ENCODE results near the gene MTUS2. TPM values are rescaled to one million over a fixed set of nuclear protein-coding genes. Genes with fewer than 3 reads are reported as not detected.

MTUS2 gene
- total RNA-seq, 2 donors from 2014 or later = 4.0 to 5.4 TPM

DNA sequence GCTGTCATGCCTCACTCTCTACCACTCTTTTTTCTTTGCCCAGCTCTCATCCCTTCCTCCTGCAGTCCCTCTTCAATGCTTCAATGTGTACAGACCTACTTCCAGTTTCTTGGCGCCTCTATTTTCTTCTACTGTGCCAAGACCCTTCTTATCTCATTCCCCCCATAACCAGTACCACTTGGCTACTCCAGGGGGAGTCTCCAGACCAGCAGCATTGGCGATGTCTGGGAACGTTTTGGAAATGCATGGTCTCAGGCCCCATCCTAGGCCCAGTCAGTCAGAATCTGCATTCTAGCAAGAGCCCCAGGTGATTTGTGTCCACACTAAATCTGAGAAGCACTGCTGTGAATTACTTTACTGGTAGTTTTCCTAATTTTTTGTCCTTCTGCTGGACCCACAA lies 577.1 kb downstream of the MTUS2 start:
- no peaks in the 10 kb centered on the region for H3K4me1 ChIP-seq
- intact Hi-C loops (cut with DNase I) = no loop called here
- no peaks in the 10 kb centered on the region for H3K36me3 ChIP-seq (replicated peaks in 1 of 2; ENCODE audit: insufficient read depth in 1 of 2, low read depth in 2 of 2)
- TF ChIP-seq POLR2A (IDR thresholded peaks at IDR 0.05) = no peak
- TF ChIP-seq, protein P1, sequence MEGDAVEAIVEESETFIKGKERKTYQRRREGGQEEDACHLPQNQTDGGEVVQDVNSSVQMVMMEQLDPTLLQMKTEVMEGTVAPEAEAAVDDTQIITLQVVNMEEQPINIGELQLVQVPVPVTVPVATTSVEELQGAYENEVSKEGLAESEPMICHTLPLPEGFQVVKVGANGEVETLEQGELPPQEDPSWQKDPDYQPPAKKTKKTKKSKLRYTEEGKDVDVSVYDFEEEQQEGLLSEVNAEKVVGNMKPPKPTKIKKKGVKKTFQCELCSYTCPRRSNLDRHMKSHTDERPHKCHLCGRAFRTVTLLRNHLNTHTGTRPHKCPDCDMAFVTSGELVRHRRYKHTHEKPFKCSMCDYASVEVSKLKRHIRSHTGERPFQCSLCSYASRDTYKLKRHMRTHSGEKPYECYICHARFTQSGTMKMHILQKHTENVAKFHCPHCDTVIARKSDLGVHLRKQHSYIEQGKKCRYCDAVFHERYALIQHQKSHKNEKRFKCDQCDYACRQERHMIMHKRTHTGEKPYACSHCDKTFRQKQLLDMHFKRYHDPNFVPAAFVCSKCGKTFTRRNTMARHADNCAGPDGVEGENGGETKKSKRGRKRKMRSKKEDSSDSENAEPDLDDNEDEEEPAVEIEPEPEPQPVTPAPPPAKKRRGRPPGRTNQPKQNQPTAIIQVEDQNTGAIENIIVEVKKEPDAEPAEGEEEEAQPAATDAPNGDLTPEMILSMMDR (IDR thresholded peaks at IDR 0.05) = no peak
- ATAC-seq (no peak), DNase-seq (no peak)
- no peak overlapping the region for H3K4me3 ChIP-seq
- WGBS, 2 donors = 45 to 61% methylated on average over 3 of the region's 3 CpGs
- H3K27ac ChIP-seq = no peak overlapping the region
- no peaks in the 10 kb centered on the region for H3K27me3 ChIP-seq
- no peaks in the 10 kb centered on the region for H3K9me3 ChIP-seq

DNA sequence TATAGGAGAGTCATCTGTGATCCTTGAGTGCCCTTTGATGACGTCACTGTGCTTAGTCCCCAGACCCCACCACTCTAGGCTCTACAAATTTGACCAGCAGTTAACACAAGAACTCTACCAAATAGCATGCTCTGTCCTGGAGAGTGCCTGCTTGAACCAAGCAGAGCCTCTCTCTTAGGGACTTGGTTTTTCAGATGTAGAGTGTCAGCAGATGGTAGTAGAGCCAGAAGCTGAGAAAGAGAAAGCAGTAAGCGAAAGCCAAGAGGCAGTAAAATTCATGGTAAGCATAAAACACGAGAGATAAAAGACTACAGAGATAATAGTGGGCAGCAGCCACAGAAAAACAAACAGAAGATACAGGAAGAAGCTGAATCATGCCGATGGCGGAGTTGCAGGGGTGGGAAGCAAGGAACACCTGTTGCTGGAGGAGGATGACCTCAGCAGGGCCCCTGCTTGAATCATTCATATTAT lies 582.1 kb downstream of the MTUS2 start:
- DNase-seq = no peak
- intact Hi-C loops (cut with DNase I) = no loop called here
- ATAC-seq = no peak
- no peak overlapping the region for H3K4me3 ChIP-seq
- H3K36me3 ChIP-seq (replicated peaks in 1 of 2; ENCODE audit: insufficient read depth in 1 of 2, low read depth in 2 of 2) = no peaks in the 10 kb centered on the region
- TF ChIP-seq POLR2A (IDR thresholded peaks at IDR 0.05) = no peak
- TF ChIP-seq, protein P1 (IDR thresholded peaks at IDR 0.05) = no peak
- 25 to 27% methylated on average over 5 of the region's 5 CpGs for WGBS, 2 donors
- no peaks in the 10 kb centered on the region for H3K4me1 ChIP-seq
- H3K9me3 ChIP-seq = no peaks in the 10 kb centered on the region
- no peaks in the 10 kb centered on the region for H3K27me3 ChIP-seq
- H3K27ac ChIP-seq = no peak overlapping the region

DNA sequence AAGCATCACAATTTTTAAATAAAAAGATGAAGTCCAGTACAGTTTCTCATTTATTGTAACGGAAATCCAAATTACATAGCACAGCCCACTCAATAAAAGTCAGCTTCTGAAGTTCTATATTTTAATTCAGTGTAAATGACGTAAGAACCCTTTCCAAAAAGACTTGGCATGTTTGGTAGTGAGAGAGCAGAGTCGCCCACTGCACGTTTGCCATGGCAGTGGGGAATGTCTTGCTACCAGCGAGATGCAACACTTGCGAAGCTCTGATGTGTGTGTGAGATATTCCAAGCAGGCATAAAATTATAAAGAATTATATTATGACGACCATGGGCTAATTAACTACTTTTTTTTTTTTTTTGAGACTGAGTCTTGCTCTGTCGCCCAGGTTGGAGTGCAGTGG lies 585.3 kb downstream of the MTUS2 start:
- no peaks in the 10 kb centered on the region for H3K36me3 ChIP-seq (replicated peaks in 1 of 2; ENCODE audit: insufficient read depth in 1 of 2, low read depth in 2 of 2)
- 70 to 77% methylated on average over 8 of the region's 8 CpGs for WGBS, 2 donors
- no peaks in the 10 kb centered on the region for H3K27me3 ChIP-seq
- intact Hi-C loops (cut with DNase I) = no loop called here
- DNase-seq (no peak), ATAC-seq (no peak)
- TF ChIP-seq POLR2A (IDR thresholded peaks at IDR 0.05) = no peak
- TF ChIP-seq, protein P1 (IDR thresholded peaks at IDR 0.05) = no peak
- H3K9me3 ChIP-seq = no peaks in the 10 kb centered on the region
- H3K27ac ChIP-seq = no peak overlapping the region
- H3K4me1 ChIP-seq = no peaks in the 10 kb centered on the region
- H3K4me3 ChIP-seq = no peak overlapping the region

DNA sequence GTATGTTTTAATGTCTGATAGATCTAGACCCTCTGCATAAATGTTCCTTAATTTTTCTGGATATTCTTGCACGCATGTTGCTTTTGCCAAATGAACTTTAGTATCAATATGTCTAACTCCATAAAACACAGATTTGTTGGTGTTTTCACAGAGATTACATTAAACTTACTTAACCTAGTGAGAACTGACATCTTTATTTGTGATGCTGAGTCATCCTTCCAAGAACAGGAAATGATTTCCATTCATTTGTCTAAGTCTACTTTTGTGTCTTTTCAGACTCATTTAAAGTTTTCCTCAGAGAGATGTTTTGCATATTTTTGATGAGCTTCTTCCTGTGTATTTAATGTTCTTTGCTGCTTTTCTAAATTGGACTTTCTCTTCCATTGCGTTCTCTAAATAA lies 591.3 kb downstream of the MTUS2 start:
- DNase-seq = no peak
- H3K4me3 ChIP-seq = no peak overlapping the region
- 90 to 94% methylated on average over 2 of the region's 2 CpGs for WGBS, 2 donors

DNA sequence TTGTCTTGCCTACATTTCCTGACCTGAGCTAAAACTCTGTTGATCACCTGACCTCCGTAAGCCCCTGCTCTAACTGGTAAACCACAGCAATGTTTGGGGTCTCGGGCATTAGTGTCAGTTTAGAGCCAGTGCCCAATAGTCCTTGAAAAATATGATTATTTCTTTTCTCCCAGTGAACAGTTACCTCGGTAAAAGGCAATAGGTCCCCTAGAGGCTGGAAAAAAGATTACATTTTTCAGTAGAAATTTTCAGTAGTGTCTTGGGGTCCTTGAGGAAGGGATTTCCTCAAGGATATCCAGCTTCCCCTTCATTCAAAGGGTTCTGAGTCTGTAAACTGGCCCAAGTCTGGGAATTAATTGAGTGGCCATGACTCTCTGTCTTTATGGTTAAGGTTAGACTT lies 597.9 kb downstream of the MTUS2 start:
- Histone ChIP-seq H3K36me3 (replicated peaks in 1 of 2; ENCODE audit: insufficient read depth in 1 of 2, low read depth in 2 of 2) (no peaks in the 10 kb centered on the region), H3K27ac (no peak overlapping the region), H3K9me3 (no peaks in the 10 kb centered on the region), H3K4me3 (no peak overlapping the region), H3K27me3 (no peaks in the 10 kb centered on the region), H3K4me1 (no peaks in the 10 kb centered on the region)
- 61 to 69% methylated on average over 3 of the region's 3 CpGs for WGBS, 2 donors
- no peak for DNase-seq
- TF ChIP-seq POLR2A (IDR thresholded peaks at IDR 0.05) = no peak
- TF ChIP-seq, protein P1 (IDR thresholded peaks at IDR 0.05) = no peak
- intact Hi-C loops (cut with DNase I) = no loop called here
- ATAC-seq = no peak

More for the DNA sequence above, 591.3 kb downstream of the MTUS2 start:
- H3K27ac ChIP-seq = no peak overlapping the region
- no peaks in the 10 kb centered on the region for H3K4me1 ChIP-seq
- ATAC-seq = no peak
- H3K36me3 ChIP-seq (replicated peaks in 1 of 2; ENCODE audit: insufficient read depth in 1 of 2, low read depth in 2 of 2) = no peaks in the 10 kb centered on the region
- no peak for TF ChIP-seq POLR2A (IDR thresholded peaks at IDR 0.05)
- TF ChIP-seq, protein P1 (IDR thresholded peaks at IDR 0.05) = no peak
- no peaks in the 10 kb centered on the region for H3K27me3 ChIP-seq
- intact Hi-C loops (cut with DNase I) = no loop called here
- no peaks in the 10 kb centered on the region for H3K9me3 ChIP-seq

Measured in body of pancreas (tissue), 4 donors.